Mesenteric fat pad (tissue), 1 donor: ENCODE measurements around the gene WDR27. TPM values are rescaled to one million over a fixed set of nuclear protein-coding genes. Genes with fewer than 3 reads are reported as not detected.
"Not testable (repeated sequence)": the region's sequence is repeated elsewhere in the genome, so short reads cannot be mapped to it uniquely, and the experiment has no call there.

Source experiments
- DNase-seq: peaks from one replicate; pipeline ENCODE4 v3.0.0-alpha.2; 2020; ENCODE audit warnings: low spot score
- total RNA-seq: library from RNA; stranded (reverse); fragmentation: NEBNext Ultra II Directional; extraction: Animal tissue kit (Norgen Biotek cat#: 25700); gene quantifications from one replicate; pipeline ENCODE4 v1.2.1, GENCODE V29; 2021
- donor health status: DM: yes; HTN: yes; CAD: no.

The WDR27 gene
- total RNA-seq, 1 donor from 2014 or later, result 24.6 TPM

- no peak for DNase-seq
These were observed 38.4 kb downstream of the WDR27 start for GRCh38 chr6:169663468-169663867.

GRCh38 chr6:169661391-169661756 lies 40.5 kb downstream of the WDR27 start:
- no peak for DNase-seq

GRCh38 chr6:169660751-169661390 lies 41.0 kb downstream of the WDR27 start:
- no peak for DNase-seq

GRCh38 chr6:169659820-169660610 lies 41.8 kb downstream of the WDR27 start:
- DNase-seq, result no peak

- no peak for DNase-seq
These were observed 44.6 kb downstream of the WDR27 start for GRCh38 chr6:169657284-169657610.

GRCh38 chr6:169656546-169657283 lies 45.1 kb downstream of the WDR27 start:
- no peak for DNase-seq

GRCh38 chr6:169654598-169655391 lies 47.0 kb downstream of the WDR27 start:
- DNase-seq, result no peak

GRCh38 chr6:169653691-169654090 lies 48.1 kb downstream of the WDR27 start:
- no peak for DNase-seq

GRCh38 chr6:169652896-169653295 lies 48.9 kb downstream of the WDR27 start:
- DNase-seq, result no peak

GRCh38 chr6:169651498-169651897 lies 50.3 kb downstream of the WDR27 start:
- peak; percentile 71 for DNase-seq

GRCh38 chr6:169650959-169651292 lies 50.9 kb downstream of the WDR27 start:
- no peak for DNase-seq

- DNase-seq, result no peak
These were observed 51.4 kb downstream of the WDR27 start for GRCh38 chr6:169650241-169650958.

GRCh38 chr6:169648617-169649016 lies 53.2 kb downstream of the WDR27 start:
- DNase-seq, result peak; percentile 69

GRCh38 chr6:169648092-169648491 lies 53.7 kb downstream of the WDR27 start:
- no peak for DNase-seq

- peak; percentile 69 for DNase-seq
These were observed 54.2 kb downstream of the WDR27 start for GRCh38 chr6:169647637-169648036.

GRCh38 chr6:169646906-169647567 lies 54.8 kb downstream of the WDR27 start:
- peak; percentile 76 for DNase-seq

- not testable (repeated sequence) for DNase-seq
These were observed 56.4 kb downstream of the WDR27 start for GRCh38 chr6:169645459-169645858.

- no peak for DNase-seq
These were observed 58.3 kb downstream of the WDR27 start for GRCh38 chr6:169643521-169643920.

GRCh38 chr6:169642455-169642854 lies 59.4 kb downstream of the WDR27 start:
- DNase-seq, result no peak

- DNase-seq, result no peak
These were observed 60.3 kb downstream of the WDR27 start for GRCh38 chr6:169641461-169642085.
